ENCODE measurements around the gene ZNF768. TPM values are rescaled to one million over a fixed set of nuclear protein-coding genes. Genes with fewer than 3 reads are reported as not detected.

ZNF768 gene
- total RNA-seq, 1 experiment from 2014 or later, result 68.3 TPM

DNA sequence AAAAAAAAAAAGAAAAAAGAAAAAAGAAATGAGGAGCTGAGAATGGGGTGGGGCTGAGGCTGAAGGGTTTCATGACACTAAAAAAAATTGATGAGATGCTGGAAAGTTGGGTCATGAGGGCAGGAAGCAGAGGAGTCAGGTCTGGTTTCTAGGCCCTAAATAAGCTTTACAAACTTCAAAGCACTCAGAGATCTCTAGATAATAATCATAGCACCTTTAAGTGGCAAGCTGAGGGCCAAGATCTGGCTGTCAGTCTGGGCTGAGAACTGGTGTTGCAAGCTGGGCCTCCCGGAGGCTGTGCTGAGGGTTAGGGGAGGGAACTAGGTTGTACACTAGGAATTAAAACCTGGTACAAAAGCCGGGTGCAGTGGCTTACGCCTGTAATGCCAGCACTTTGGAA lies 25.4 kb upstream of the ZNF768 start:
- H3K9me3 ChIP-seq (ENCODE audit: control insufficient read depth, insufficient read depth, low read depth, low read length), result no peaks in the 10 kb centered on the region
- no peak overlapping the region for H3K27ac ChIP-seq (ENCODE audit: low read length)
- no TSS peak for BruUV-seq (replicated peaks)
- H3K4me3 ChIP-seq (ENCODE audit: low read depth in 2 of 2, low read length in 2 of 2), result no peak overlapping the region
- ChIA-PET CTCF (no interaction called here), POLR2A (interaction anchor here (0.6 kb wide), 1 partner anchor 108 kb away, joined by 5 read pairs; no protein-coding TSS in a partner anchor)
- no peaks in the 10 kb centered on the region for H3K36me3 ChIP-seq (ENCODE audit: control insufficient read depth, insufficient read depth, low read length)
- H3K27me3 ChIP-seq (ENCODE audit: control insufficient read depth, insufficient read depth, low read length), result no peaks in the 10 kb centered on the region
- no peaks in the 10 kb centered on the region for H3K4me1 ChIP-seq (ENCODE audit: control insufficient read depth, insufficient read depth, low read length)
- TF ChIP-seq POLR2AphosphoS5 (IDR thresholded peaks at IDR 0.05; ENCODE audit: low read depth, low read length) (no peak), TCF7L2 (IDR thresholded peaks at IDR 0.05; ENCODE audit: low read depth, low read length) (no peak)
- TF ChIP-seq, protein P1, sequence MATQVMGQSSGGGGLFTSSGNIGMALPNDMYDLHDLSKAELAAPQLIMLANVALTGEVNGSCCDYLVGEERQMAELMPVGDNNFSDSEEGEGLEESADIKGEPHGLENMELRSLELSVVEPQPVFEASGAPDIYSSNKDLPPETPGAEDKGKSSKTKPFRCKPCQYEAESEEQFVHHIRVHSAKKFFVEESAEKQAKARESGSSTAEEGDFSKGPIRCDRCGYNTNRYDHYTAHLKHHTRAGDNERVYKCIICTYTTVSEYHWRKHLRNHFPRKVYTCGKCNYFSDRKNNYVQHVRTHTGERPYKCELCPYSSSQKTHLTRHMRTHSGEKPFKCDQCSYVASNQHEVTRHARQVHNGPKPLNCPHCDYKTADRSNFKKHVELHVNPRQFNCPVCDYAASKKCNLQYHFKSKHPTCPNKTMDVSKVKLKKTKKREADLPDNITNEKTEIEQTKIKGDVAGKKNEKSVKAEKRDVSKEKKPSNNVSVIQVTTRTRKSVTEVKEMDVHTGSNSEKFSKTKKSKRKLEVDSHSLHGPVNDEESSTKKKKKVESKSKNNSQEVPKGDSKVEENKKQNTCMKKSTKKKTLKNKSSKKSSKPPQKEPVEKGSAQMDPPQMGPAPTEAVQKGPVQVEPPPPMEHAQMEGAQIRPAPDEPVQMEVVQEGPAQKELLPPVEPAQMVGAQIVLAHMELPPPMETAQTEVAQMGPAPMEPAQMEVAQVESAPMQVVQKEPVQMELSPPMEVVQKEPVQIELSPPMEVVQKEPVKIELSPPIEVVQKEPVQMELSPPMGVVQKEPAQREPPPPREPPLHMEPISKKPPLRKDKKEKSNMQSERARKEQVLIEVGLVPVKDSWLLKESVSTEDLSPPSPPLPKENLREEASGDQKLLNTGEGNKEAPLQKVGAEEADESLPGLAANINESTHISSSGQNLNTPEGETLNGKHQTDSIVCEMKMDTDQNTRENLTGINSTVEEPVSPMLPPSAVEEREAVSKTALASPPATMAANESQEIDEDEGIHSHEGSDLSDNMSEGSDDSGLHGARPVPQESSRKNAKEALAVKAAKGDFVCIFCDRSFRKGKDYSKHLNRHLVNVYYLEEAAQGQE (IDR thresholded peaks at IDR 0.05; ENCODE audit: insufficient read depth in 1 of 2, low read depth in 2 of 2, low read length in 1 of 2), result no peak
- TF ChIP-seq, protein P2, sequence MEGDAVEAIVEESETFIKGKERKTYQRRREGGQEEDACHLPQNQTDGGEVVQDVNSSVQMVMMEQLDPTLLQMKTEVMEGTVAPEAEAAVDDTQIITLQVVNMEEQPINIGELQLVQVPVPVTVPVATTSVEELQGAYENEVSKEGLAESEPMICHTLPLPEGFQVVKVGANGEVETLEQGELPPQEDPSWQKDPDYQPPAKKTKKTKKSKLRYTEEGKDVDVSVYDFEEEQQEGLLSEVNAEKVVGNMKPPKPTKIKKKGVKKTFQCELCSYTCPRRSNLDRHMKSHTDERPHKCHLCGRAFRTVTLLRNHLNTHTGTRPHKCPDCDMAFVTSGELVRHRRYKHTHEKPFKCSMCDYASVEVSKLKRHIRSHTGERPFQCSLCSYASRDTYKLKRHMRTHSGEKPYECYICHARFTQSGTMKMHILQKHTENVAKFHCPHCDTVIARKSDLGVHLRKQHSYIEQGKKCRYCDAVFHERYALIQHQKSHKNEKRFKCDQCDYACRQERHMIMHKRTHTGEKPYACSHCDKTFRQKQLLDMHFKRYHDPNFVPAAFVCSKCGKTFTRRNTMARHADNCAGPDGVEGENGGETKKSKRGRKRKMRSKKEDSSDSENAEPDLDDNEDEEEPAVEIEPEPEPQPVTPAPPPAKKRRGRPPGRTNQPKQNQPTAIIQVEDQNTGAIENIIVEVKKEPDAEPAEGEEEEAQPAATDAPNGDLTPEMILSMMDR (IDR thresholded peaks at IDR 0.05), result no peak
- in situ Hi-C loops (cut with HindIII; ENCODE audit: low pct_unique_long_range_greater_than_20kb, low sequenced_read_pairs), result no loop called here
- intact Hi-C loops (cut with micrococcal nuclease; ENCODE audit: unreplicated experiment), result no loop called here
- no peak for ATAC-seq
- no peak for DNase-seq (ENCODE audit: low read depth, low spot score)

DNA sequence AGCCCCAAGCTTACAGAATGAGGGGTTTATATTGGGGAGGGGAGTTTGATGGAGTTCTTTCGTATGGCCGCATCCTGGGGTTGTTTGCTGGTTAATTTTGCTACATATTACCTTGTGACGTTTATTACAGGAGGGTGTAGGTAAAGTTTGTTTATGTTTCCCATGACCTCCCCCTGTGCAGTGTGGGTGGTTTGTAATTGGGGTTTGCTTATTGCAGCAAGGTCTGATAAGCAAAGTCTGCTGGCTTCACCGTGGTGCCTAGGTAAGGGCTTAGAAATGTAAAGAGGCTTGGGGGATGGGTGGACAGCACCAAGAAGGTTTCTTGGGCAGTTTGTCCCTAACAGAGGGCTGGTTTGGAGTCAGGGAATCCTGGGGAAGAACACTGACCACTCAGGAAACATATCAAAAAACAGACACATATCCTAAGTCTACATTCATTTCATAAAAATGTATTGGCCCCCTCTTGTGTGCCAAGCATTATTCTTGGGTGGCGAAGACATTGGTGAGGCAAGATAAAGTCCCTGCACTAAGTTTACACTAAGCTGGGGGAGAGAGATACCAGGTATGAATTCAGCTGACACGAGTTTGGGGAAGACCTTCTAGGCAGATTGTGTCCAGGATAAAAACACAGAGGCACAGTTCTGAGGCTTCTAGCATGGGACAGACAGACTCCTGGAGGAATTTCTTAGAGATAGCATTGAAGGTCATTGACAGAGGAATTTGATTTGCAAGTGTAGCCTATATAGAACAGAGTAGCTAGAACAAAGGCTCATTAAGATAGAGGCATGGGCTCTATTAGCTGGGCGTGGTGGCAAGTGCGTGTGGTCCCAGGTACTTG lies 22.3 kb upstream of the ZNF768 start:
- H3K27me3 ChIP-seq (ENCODE audit: control insufficient read depth, insufficient read depth, low read length), result no peaks in the 10 kb centered on the region
- no peaks in the 10 kb centered on the region for H3K36me3 ChIP-seq (ENCODE audit: control insufficient read depth, insufficient read depth, low read length)
- CTCF ChIA-PET, result no interaction called here
- DNase-seq (ENCODE audit: low read depth, low spot score), result no peak
- H3K27ac ChIP-seq (ENCODE audit: low read length), result no peak overlapping the region
- TF ChIP-seq, protein P2 (IDR thresholded peaks at IDR 0.05), result no peak
- TF ChIP-seq POLR2AphosphoS5 (IDR thresholded peaks at IDR 0.05; ENCODE audit: low read depth, low read length) (no peak), TCF7L2 (IDR thresholded peaks at IDR 0.05; ENCODE audit: low read depth, low read length) (no peak), SIN3A (IDR thresholded peaks at IDR 0.05; ENCODE audit: borderline replicate concordance, insufficient read depth, low read depth, low read length) (no peak)
- TF ChIP-seq, protein P1 (IDR thresholded peaks at IDR 0.05; ENCODE audit: insufficient read depth in 1 of 2, low read depth in 2 of 2, low read length in 1 of 2), result no peak
- intact Hi-C loops (cut with micrococcal nuclease; ENCODE audit: unreplicated experiment), result no loop called here
- H3K9me3 ChIP-seq (ENCODE audit: control insufficient read depth, insufficient read depth, low read depth, low read length), result no peaks in the 10 kb centered on the region
- POLR2A ChIA-PET, result no interaction called here
- H3K4me1 ChIP-seq (ENCODE audit: control insufficient read depth, insufficient read depth, low read length), result no peaks in the 10 kb centered on the region
- in situ Hi-C loops (cut with HindIII; ENCODE audit: low pct_unique_long_range_greater_than_20kb, low sequenced_read_pairs), result no loop called here
- ATAC-seq, result no peak; the same call in 1 of the 2 replicates
- H3K4me3 ChIP-seq (ENCODE audit: low read depth in 2 of 2, low read length in 2 of 2), result no peak overlapping the region
- no TSS peak for BruUV-seq (replicated peaks)
